GM19099 (cell line): Measurements from ENCODE around the gene ECE2.

ENCODE experiments used
- POLR2A ChIP-seq: IDR thresholded peaks from 3 replicates; pipeline ENCODE4 v1.6.1; 2011; ENCODE audit warnings: low read depth; ENCODE audit not compliant: insufficient read length; ENCODE audit errors: extremely low read depth

Gene ECE2

DNA sequence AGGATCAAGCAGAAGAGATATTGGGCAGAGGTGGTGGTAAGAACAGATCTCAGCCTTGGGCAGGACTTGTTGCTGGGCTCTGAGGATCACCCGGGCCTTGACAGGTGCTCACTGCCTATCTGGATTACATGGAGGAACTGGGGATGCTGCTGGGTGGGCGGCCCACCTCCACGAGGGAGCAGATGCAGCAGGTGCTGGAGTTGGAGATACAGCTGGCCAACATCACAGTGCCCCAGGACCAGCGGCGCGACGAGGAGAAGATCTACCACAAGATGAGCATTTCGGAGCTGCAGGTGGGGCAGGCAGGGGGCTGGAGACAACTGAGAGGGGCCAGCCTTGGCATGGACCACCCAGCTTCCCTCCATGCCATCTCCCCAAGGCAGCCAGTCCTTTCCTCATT is 7.9 kb downstream of the ECE2 start:
- no peak for TF ChIP-seq POLR2A

DNA sequence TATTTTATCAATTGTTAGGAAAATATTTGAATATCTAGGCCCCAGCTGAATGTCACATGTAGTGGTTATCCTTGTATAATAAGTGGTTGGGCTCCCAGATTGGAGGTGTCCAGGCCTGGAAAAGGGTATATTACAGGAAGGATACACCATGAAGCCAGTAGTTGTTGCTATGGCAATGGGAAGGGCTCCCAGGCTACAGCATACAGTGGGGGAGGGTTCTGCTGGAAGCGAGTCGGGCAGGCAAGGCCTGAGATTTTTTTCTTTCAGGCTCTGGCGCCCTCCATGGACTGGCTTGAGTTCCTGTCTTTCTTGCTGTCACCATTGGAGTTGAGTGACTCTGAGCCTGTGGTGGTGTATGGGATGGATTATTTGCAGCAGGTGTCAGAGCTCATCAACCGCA is 8.9 kb downstream of the ECE2 start:
- TF ChIP-seq POLR2A: no peak

GRCh38 chr3:184289426-184289938 is 13.7 kb downstream of the ECE2 start:
- TF ChIP-seq POLR2A: no peak

DNA sequence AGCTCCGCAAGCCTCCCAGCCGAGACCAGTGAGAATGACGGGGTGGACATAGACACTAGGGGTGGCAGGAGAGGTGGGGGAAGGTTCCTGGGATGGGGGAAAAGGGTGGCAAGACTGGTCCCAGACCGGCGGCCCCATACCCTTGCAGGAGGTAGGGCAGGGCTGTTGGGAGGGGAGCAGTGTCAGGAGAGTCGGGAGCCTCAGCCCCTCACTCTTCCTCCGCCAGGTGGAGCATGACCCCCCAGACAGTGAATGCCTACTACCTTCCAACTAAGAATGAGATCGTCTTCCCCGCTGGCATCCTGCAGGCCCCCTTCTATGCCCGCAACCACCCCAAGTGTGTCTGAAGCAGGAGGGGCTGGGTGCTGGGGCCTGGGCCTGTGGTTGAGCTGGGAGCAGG is 14.5 kb downstream of the ECE2 start:
- no peak for TF ChIP-seq POLR2A

GRCh38 chr3:184291044-184291737 is 15.4 kb downstream of the ECE2 start:
- TF ChIP-seq POLR2A: no peak

GRCh38 chr3:184291738-184292445 is 16.1 kb downstream of the ECE2 start:
- TF ChIP-seq POLR2A: no peak

- no peak for TF ChIP-seq POLR2A
Measured at GRCh38 chr3:184295771-184296170, 19.9 kb downstream of the ECE2 start.

GRCh38 chr3:184296616-184297015 is 20.8 kb downstream of the ECE2 start:
- TF ChIP-seq POLR2A: no peak

DNA sequence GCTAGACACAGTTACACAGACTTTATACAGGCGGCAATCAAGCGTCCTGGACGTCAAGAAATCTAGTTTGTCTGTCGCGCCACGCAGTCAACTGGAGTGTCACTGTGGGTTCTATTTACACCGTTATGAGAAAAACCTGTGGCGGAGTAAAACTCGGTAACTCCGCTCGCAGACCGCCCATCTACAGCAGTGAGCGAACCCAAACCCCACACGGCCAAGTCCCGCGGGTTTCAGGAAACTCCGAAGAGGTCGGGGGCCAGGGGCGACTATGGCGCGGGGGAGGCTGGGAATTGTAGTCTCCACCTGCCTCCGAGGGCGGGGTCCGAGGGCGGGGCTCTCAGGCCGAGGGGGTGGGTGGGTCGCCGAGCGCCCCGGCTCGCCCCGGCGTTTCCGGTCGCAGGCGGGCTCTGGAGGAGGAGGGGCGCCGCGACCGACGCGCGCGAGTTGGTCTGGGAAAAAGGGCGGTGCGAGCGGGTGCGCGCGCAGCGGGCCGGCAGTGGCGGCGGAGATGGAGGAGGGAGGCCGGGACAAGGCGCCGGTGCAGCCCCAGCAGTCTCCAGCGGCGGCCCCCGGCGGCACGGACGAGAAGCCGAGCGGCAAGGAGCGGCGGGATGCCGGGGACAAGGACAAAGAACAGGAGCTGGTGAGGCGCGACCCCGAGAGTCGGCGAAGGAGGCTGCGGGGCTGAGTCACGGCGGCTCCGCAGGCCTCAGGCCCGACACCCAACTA is 23.1 kb downstream of the ECE2 start, which contains the start of gene PSMD2:
Gene PSMD2 (plus strand): TSS at position 483 of the 729 bp plus-strand sequence. CDS start 26 bp downstream, at position 509.
- peak; percentile 79 for TF ChIP-seq POLR2A

DNA sequence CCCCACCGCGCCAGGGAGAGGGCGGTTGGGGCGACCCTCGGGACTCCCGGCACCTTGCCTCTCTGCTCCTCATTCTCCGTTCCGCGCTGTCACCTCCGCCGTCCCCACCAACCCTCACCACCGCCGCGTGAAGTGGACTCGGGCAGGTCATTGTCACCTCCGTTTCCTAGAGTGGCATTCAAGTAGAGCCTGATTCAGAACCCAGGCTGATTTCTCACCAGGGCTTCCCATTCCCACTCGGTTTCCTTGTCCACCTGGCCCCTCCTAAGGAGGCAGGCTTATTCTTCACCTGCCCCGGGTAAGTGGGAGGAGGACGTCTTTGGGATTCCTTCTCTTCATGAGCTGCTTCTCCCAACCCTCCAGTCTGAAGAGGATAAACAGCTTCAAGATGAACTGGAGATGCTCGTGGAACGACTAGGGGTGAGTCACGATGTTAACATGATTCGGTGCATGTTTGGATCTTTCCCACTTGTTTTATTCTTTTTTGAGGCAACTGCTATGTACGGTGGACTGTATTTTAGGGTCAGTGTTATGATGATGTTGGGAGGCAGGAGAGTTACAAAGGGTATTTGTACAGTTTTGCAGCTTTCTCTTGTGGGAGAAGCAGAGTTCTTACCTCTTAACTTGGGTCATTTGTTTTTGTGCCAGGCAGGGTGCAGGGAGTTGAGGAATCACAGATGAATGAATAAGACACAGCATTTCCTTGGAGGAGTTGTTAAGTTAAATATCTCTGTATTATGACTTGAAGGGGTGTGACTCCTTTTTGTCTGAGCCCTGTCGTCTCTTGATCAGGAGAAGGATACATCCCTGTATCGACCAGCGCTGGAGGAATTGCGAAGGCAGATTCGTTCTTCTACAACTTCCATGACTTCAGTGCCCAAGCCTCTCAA is 23.9 kb downstream of the ECE2 start:
- TF ChIP-seq POLR2A: no peak

GRCh38 chr3:184300378-184300720 is 24.5 kb downstream of the ECE2 start:
- no peak for TF ChIP-seq POLR2A

- TF ChIP-seq POLR2A: no peak
Measured at GRCh38 chr3:184305577-184305976, 29.8 kb downstream of the ECE2 start.

- no peak for TF ChIP-seq POLR2A
Measured at GRCh38 chr3:184306341-184306972, 30.6 kb downstream of the ECE2 start.

DNA sequence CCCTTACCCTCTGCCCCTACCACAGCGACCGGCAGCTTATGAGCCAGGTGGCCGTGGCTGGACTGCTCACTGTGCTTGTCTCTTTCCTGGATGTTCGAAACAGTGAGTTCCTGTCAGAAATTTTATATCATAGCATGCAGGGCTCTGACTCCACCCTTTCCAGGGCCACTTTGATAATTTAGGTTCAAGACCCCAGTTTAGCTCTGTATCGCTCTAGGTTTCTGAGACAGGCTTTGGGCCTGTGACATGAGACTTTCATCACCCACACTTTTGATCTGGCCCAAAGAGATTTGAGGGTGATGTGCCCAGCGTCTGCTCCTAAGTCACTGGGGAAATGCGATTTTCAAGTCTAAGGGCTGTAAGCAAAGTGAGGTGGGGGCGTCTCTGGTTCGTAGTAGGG is 32.1 kb downstream of the ECE2 start:
- TF ChIP-seq POLR2A: no peak
